Measurements from ENCODE around the gene APOBEC4.

Gene APOBEC4

DNA sequence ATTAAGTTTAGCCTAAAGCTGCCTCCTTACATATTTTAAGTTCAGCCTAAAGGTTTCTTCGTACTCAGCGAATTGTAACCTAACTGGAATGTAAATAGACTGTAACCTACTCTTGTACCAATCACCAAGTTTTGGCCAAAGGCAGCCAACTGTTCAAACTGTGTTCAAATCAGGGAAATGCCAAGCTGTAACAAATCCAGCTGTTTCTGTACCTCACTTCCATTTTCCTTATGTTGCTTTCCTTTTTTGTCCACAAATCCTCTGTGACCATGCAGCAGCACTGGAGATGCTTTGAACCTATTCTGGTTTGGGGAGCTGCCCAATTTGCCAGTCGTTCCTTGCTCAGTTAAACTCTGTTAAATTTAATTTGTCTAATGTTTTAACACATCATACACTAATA, 3.2 kb upstream of the APOBEC4 start:
- ChIA-PET POLR2A (no interaction called here), CTCF (interaction anchor here (1.2 to 6.2 kb wide), 32 partner anchors 10 to 1079 kb away, joined by 3 to 284 read pairs (median 7); partner anchors contain the start of gene TSEN15)
- no peak for DNase-seq (ENCODE audit: low read depth, low spot score)
- TF ChIP-seq, protein P1, sequence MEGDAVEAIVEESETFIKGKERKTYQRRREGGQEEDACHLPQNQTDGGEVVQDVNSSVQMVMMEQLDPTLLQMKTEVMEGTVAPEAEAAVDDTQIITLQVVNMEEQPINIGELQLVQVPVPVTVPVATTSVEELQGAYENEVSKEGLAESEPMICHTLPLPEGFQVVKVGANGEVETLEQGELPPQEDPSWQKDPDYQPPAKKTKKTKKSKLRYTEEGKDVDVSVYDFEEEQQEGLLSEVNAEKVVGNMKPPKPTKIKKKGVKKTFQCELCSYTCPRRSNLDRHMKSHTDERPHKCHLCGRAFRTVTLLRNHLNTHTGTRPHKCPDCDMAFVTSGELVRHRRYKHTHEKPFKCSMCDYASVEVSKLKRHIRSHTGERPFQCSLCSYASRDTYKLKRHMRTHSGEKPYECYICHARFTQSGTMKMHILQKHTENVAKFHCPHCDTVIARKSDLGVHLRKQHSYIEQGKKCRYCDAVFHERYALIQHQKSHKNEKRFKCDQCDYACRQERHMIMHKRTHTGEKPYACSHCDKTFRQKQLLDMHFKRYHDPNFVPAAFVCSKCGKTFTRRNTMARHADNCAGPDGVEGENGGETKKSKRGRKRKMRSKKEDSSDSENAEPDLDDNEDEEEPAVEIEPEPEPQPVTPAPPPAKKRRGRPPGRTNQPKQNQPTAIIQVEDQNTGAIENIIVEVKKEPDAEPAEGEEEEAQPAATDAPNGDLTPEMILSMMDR (IDR thresholded peaks at IDR 0.05; ENCODE audit: insufficient read depth, low read length, missing control alignments): no peak
- H3K4me3 ChIP-seq (ENCODE audit: low read depth, low read length): no peak overlapping the region

DNA sequence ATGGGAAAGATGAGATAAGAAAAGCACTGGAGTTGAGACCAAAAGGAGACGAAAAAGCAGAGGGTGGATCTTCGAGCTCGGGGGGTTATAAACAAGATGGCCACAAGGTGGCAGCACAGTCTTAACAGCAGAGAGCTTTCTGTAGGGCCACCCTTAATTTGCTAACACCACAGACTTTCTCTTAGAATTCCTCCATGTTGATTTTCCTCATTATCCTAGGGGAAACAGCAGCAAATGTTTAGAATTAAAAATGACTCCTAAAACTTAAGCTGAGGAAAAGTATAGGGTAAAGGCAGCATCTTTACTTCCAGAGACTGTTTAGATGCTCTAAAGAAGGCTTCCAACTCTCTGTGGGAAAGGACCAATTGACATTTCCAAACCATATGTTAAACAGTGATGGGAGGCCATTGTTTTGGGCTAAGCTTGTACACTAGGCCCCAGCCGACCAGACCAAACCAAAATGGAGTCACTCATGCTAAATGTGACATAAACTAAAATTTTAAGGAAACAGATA, 2.5 kb upstream of the APOBEC4 start:
- ChIA-PET POLR2A (interaction anchor here (0.7 kb wide), 2 partner anchors 176 to 260 kb away, joined by 3 read pairs; no protein-coding TSS in a partner anchor), CTCF (interaction anchor here (0.8 to 6.2 kb wide), 68 partner anchors 10 to 1079 kb away, joined by 3 to 284 read pairs (median 4); partner anchors contain the start of gene TSEN15)
- H3K4me3 ChIP-seq (ENCODE audit: low read depth, low read length): no peak overlapping the region
- DNase-seq (ENCODE audit: low read depth, low spot score): no peak
- TF ChIP-seq, protein P1 (IDR thresholded peaks at IDR 0.05; ENCODE audit: insufficient read depth, low read length, missing control alignments): peak; percentile 78

DNA sequence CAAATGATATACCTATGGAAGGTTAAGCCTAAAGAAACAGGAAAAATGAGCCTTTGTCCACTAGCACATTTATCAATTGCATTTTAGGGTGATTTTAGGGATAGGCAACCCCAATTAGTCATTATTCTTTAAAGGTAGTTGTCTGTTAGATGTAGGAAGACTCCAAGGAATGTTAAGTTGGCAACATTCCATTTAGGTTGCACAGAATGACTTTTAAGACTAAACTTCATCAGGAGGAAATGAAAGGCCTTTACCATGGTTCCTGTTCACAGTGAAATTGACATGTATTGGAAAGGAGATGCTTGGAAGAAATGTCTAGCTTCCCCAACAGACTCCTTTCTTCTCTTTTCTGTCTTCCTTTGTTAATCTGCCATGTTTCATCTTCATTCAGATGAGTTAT, 1.6 kb upstream of the APOBEC4 start:
- DNase-seq (ENCODE audit: low read depth, low spot score): no peak
- CTCF ChIA-PET: interaction anchor here (0.7 to 6.2 kb wide), 39 partner anchors 9 to 1037 kb away, joined by 3 to 284 read pairs (median 5); no protein-coding TSS in a partner anchor
- POLR2A ChIA-PET: no interaction called here
- H3K4me3 ChIP-seq (ENCODE audit: low read depth, low read length): no peak overlapping the region
- TF ChIP-seq, protein P1 (IDR thresholded peaks at IDR 0.05; ENCODE audit: insufficient read depth, low read length, missing control alignments): no peak

DNA sequence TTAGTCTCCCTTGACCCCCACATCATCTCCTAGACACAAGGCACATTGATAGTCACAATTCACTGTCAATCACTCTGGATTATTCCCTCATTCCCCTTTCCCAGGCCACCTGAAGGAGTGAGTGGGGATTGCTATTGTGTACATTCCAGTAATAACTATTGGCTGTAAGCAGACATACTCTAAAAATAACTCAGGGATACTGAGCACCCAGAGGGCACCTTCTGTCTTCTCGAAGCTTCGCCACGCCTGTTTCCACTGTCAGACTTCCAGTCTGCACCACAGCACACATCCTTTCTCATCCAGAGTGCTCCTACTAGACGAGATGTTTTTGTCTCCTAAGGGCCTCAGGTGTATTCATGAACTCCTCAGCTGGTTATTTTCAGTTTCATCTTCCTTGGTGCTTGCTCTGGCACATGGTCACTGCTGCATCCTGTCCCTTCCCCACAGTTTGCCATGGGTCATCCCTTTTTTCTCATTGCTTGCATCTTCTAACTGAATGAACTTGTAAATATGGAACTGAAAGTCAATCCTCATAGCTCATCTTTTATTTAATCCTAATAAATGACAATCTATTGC, 848 bp upstream of the APOBEC4 start:
- TF ChIP-seq, protein P1 (IDR thresholded peaks at IDR 0.05; ENCODE audit: insufficient read depth, low read length, missing control alignments): no peak
- ChIA-PET POLR2A (no interaction called here), CTCF (interaction anchor here (0.7 to 6.2 kb wide), 14 partner anchors 8 to 1010 kb away, joined by 3 to 284 read pairs (median 10); no protein-coding TSS in a partner anchor)
- DNase-seq (ENCODE audit: low read depth, low spot score): no peak
- H3K4me3 ChIP-seq (ENCODE audit: low read depth, low read length): no peak overlapping the region

- POLR2A ChIA-PET: no interaction called here
- TF ChIP-seq, protein P1 (IDR thresholded peaks at IDR 0.05; ENCODE audit: insufficient read depth, low read length, missing control alignments): no peak
- DNase-seq (ENCODE audit: low read depth, low spot score): no peak
- H3K4me3 ChIP-seq (ENCODE audit: low read depth, low read length): no peak overlapping the region
- CTCF ChIA-PET: interaction anchor here (1.0 to 6.2 kb wide), 7 partner anchors 7 to 1011 kb away, joined by 3 to 284 read pairs (median 6); no protein-coding TSS in a partner anchor
Measured at GRCh38 chr1:183653462-183653794, 312 bp upstream of the APOBEC4 start.

GRCh38 chr1:183652107-183652506, 1.0 kb downstream of the APOBEC4 start:
- ChIA-PET POLR2A (no interaction called here), CTCF (interaction anchor here (1.5 to 6.2 kb wide), 3 partner anchors 33 to 268 kb away, joined by 3 to 284 read pairs (median 112); no protein-coding TSS in a partner anchor)
- no peak for DNase-seq (ENCODE audit: low read depth, low spot score)
- TF ChIP-seq, protein P1 (IDR thresholded peaks at IDR 0.05; ENCODE audit: insufficient read depth, low read length, missing control alignments): no peak
- H3K4me3 ChIP-seq (ENCODE audit: low read depth, low read length): no peak overlapping the region

Data from AG04449 (cell line).